Neuronal stem cell (in vitro differentiated cells): ENCODE measurements around the gene EPHA5.

Source experiments
- DNase-seq: peaks from one replicate; pipeline ENCODE4 v3.0.0-alpha.2; 2013; ENCODE audit warnings: low spot score
- H2AFZ ChIP-seq: one replicate; pipeline ENCODE4 v1.6.1; 2013; ENCODE audit warnings: mild to moderate bottlenecking, low read length, inconsistent platforms
- H2AK5ac ChIP-seq: 2 replicates; pipeline ENCODE4 v1.6.1; 2013; ENCODE audit warnings: low read depth, mild to moderate bottlenecking, inconsistent platforms, low read length, moderate library complexity, mixed read lengths
- H2BK120ac ChIP-seq: 2 replicates; pipeline ENCODE4 v1.6.1; 2013; ENCODE audit warnings: low read depth, mild to moderate bottlenecking, inconsistent platforms, low read length, moderate library complexity, mixed read lengths
- H2BK12ac ChIP-seq: one replicate; pipeline ENCODE4 v1.6.1; 2013; ENCODE audit warnings: low read length, inconsistent platforms
- H2BK15ac ChIP-seq: 2 replicates; pipeline ENCODE4 v1.6.1; 2013; ENCODE audit warnings: mild to moderate bottlenecking, low read length, inconsistent platforms, mixed read lengths
- H2BK5ac ChIP-seq: one replicate; pipeline ENCODE4 v1.6.1; 2013; ENCODE audit warnings: inconsistent platforms, mild to moderate bottlenecking, low read length, moderate library complexity
- H3K14ac ChIP-seq: one replicate; pipeline ENCODE4 v1.6.1; 2013; ENCODE audit warnings: low read length, inconsistent platforms
- H3K18ac ChIP-seq: 2 replicates; pipeline ENCODE4 v1.6.1; 2013; ENCODE audit warnings: low read length, inconsistent platforms
- H3K23ac ChIP-seq: 2 replicates; pipeline ENCODE4 v1.6.1; 2013; ENCODE audit warnings: low read depth, mild to moderate bottlenecking, mixed read lengths, low read length, inconsistent platforms; ENCODE audit not compliant: poor library complexity
- H3K27ac ChIP-seq: replicated peaks from 3 replicates; pipeline ENCODE4 v1.5.1; 2013; ENCODE audit warnings: low read length, inconsistent platforms
- H3K27me3 ChIP-seq, 3 experiments: 2 replicates each; pipeline ENCODE4 v1.6.1; 2013; ENCODE audit warnings: low read length in 3 of 3, mild to moderate bottlenecking in 2 of 3, inconsistent platforms in 1 of 3, low read depth in 1 of 3, mixed read lengths in 1 of 3, moderate library complexity in 1 of 3; ENCODE audit not compliant: control insufficient read depth in 3 of 3, insufficient read depth in 3 of 3
- H3K36me3 ChIP-seq, 2 donors: replicated peaks in 1 of 2; 2 replicates each; pipeline ENCODE4 v1.6.1; 2013; ENCODE audit warnings: low read length in 2 of 2; ENCODE audit not compliant: control insufficient read depth in 2 of 2, insufficient read depth in 2 of 2
- H3K4ac ChIP-seq: 2 replicates; pipeline ENCODE4 v1.6.1; 2013; ENCODE audit warnings: inconsistent platforms, mild to moderate bottlenecking, low read length, moderate library complexity
- H3K4me1 ChIP-seq, 2 donors: 1 replicate in 1 of 2; 2 replicates in 1 of 2; pipeline ENCODE4 v1.6.1; 2013; ENCODE audit warnings: low read length in 2 of 2, low read depth in 1 of 2; ENCODE audit not compliant: control insufficient read depth in 2 of 2, insufficient read depth in 1 of 2
- H3K4me2 ChIP-seq: one replicate; pipeline ENCODE4 v1.6.1; 2013; ENCODE audit warnings: mild to moderate bottlenecking, low read length, inconsistent platforms; ENCODE audit not compliant: insufficient read depth, poor library complexity, severe bottlenecking
- H3K4me3 ChIP-seq, 2 donors: 2 replicates each; pipeline ENCODE4 v1.5.1; 2013; ENCODE audit warnings: low read length in 2 of 2, mild to moderate bottlenecking in 2 of 2, inconsistent platforms in 1 of 2, moderate library complexity in 1 of 2
- H3K79me1 ChIP-seq: one replicate; pipeline ENCODE4 v1.6.1; 2013; ENCODE audit warnings: low read depth, mild to moderate bottlenecking, inconsistent platforms, low read length, moderate library complexity
- H3K9ac ChIP-seq: one replicate; pipeline ENCODE4 v1.6.1; 2013; ENCODE audit warnings: mild to moderate bottlenecking, low read depth, low read length, inconsistent platforms; ENCODE audit not compliant: poor library complexity
- H3K9me3 ChIP-seq, 2 donors: replicated peaks in 1 of 2; 2 replicates each; pipeline versions ENCODE3 to v1.6.1; 2013; ENCODE audit warnings: low read length in 2 of 2, mild to moderate bottlenecking in 2 of 2, inconsistent platforms in 1 of 2, low read depth in 1 of 2, mixed read lengths in 1 of 2, moderate library complexity in 1 of 2; ENCODE audit not compliant: control insufficient read depth in 2 of 2, insufficient read depth in 1 of 2
- H4K8ac ChIP-seq: one replicate; pipeline ENCODE4 v1.6.1; 2013; ENCODE audit warnings: low read depth, mild to moderate bottlenecking, inconsistent platforms, low read length, moderate library complexity
- H4K91ac ChIP-seq: one replicate; pipeline ENCODE4 v1.6.1; 2013; ENCODE audit warnings: low read length, low read depth, mild to moderate bottlenecking, inconsistent platforms; ENCODE audit not compliant: poor library complexity
- WGBS, 2 donors: extraction: QIAGEN DNeasy Blood & Tissue Kit; methylation state at CpG; one replicate each; pipeline ENCODE4 v1.1.7; 2013; ENCODE audit warnings: missing lambda C conversion rate in 2 of 2, mixed read lengths in 1 of 2; ENCODE audit not compliant: insufficient read length in 2 of 2, insufficient replicate concordance in 1 of 2; ENCODE audit errors: extremely low coverage in 2 of 2; 5-methylcytosine and 5-hydroxymethylcytosine counted together

EPHA5 gene

GRCh38 chr4:65401083-65401482, 269.2 kb downstream of the EPHA5 start:
- no peak overlapping the region for H2AFZ ChIP-seq
- no peaks in the 10 kb centered on the region for H3K27me3 ChIP-seq
- no peaks in the 10 kb centered on the region for H3K9me3 ChIP-seq
- no peak overlapping the region for H3K4me3 ChIP-seq
- no peak overlapping the region for H2BK12ac ChIP-seq
- H3K27ac ChIP-seq: no peak overlapping the region
- no peak overlapping the region for H4K91ac ChIP-seq
- H3K18ac ChIP-seq: no peak overlapping the region
- no peak overlapping the region for H2BK120ac ChIP-seq
- no peak overlapping the region for H3K14ac ChIP-seq
- H2AK5ac ChIP-seq: no peak overlapping the region
- H3K4me1 ChIP-seq: no peaks in the 10 kb centered on the region
- no peaks in the 10 kb centered on the region for H3K36me3 ChIP-seq
- H3K4me2 ChIP-seq: no peak overlapping the region
- H3K79me1 ChIP-seq: no peaks in the 10 kb centered on the region
- no peak overlapping the region for H3K4ac ChIP-seq
- DNase-seq: no peak
- no peak overlapping the region for H2BK5ac ChIP-seq
- no peak overlapping the region for H3K9ac ChIP-seq
- H4K8ac ChIP-seq: no peak overlapping the region
- no peak overlapping the region for H3K23ac ChIP-seq
- no peak overlapping the region for H2BK15ac ChIP-seq

- no peak for DNase-seq
Measured at GRCh38 chr4:65399084-65399483, 271.2 kb downstream of the EPHA5 start.

GRCh38 chr4:65393078-65393477, 277.2 kb downstream of the EPHA5 start:
- DNase-seq: no peak
- no peaks in the 10 kb centered on the region for H3K4me1 ChIP-seq
- no peak overlapping the region for H3K23ac ChIP-seq
- no peak overlapping the region for H3K14ac ChIP-seq
- H2BK12ac ChIP-seq: no peak overlapping the region
- no peaks in the 10 kb centered on the region for H3K9me3 ChIP-seq
- H4K8ac ChIP-seq: no peak overlapping the region
- H2BK120ac ChIP-seq: no peak overlapping the region
- H3K4me2 ChIP-seq: no peak overlapping the region
- no peak overlapping the region for H3K4ac ChIP-seq
- H4K91ac ChIP-seq: no peak overlapping the region
- no peak overlapping the region for H2AFZ ChIP-seq
- no CpG with 5 or more reads among the region's 1 CpG for WGBS, 2 donors
- no peak overlapping the region for H3K4me3 ChIP-seq
- H2BK5ac ChIP-seq: no peak overlapping the region
- H3K18ac ChIP-seq: no peak overlapping the region
- no peak overlapping the region for H2BK15ac ChIP-seq
- H3K27ac ChIP-seq: no peak overlapping the region
- H3K36me3 ChIP-seq: no peaks in the 10 kb centered on the region
- H3K27me3 ChIP-seq: no peaks in the 10 kb centered on the region
- no peaks in the 10 kb centered on the region for H3K79me1 ChIP-seq
- no peak overlapping the region for H3K9ac ChIP-seq
- H2AK5ac ChIP-seq: no peak overlapping the region

More at GRCh38 chr4:65399084-65399483, 271.2 kb downstream of the EPHA5 start:
- Histone ChIP-seq H2AK5ac (no peak overlapping the region), H2BK15ac (no peak overlapping the region), H4K91ac (no peak overlapping the region), H4K8ac (no peak overlapping the region), H2AFZ (no peak overlapping the region), H3K36me3 (no peaks in the 10 kb centered on the region), H3K4ac (no peak overlapping the region), H3K18ac (peak overlapping the region; percentile 48), H3K79me1 (no peaks in the 10 kb centered on the region), H3K4me3 (no peak overlapping the region), H3K27ac (no peak overlapping the region), H3K4me1 (no peaks in the 10 kb centered on the region), H3K23ac (no peak overlapping the region), H3K9me3 (no peaks in the 10 kb centered on the region), H2BK5ac (peak overlapping the region; percentile 24), H2BK12ac (peak overlapping the region; percentile 22), H3K9ac (no peak overlapping the region), H3K4me2 (no peak overlapping the region), H3K27me3 (no peaks in the 10 kb centered on the region), H3K14ac (peak overlapping the region; percentile 94), H2BK120ac (no peak overlapping the region)
- WGBS, 2 donors: no CpG with 5 or more reads among the region's 4 CpGs

GRCh38 chr4:65392488-65392887, 277.8 kb downstream of the EPHA5 start:
- Histone ChIP-seq H4K8ac (no peak overlapping the region), H4K91ac (no peak overlapping the region), H3K27me3 (no peaks in the 10 kb centered on the region), H3K18ac (no peak overlapping the region), H3K4me2 (no peak overlapping the region), H2BK5ac (no peak overlapping the region), H3K4ac (no peak overlapping the region), H3K79me1 (no peaks in the 10 kb centered on the region), H3K14ac (no peak overlapping the region), H3K23ac (no peak overlapping the region), H3K9me3 (no peaks in the 10 kb centered on the region), H2BK15ac (no peak overlapping the region), H3K4me1 (no peaks in the 10 kb centered on the region), H3K27ac (no peak overlapping the region), H2AK5ac (no peak overlapping the region), H2BK120ac (no peak overlapping the region), H2BK12ac (no peak overlapping the region), H3K4me3 (no peak overlapping the region), H2AFZ (no peak overlapping the region), H3K36me3 (no peaks in the 10 kb centered on the region), H3K9ac (no peak overlapping the region)
- DNase-seq: no peak
- WGBS, 2 donors: no CpG with 5 or more reads among the region's 2 CpGs
